HG03064 (cell line): Measurements from ENCODE around the gene ARPIN.
"Not testable (repeated sequence)": the region's sequence is repeated elsewhere in the genome, so short reads cannot be mapped to it uniquely, and the experiment has no call there.

ENCODE experiments used
- ATAC-seq: cut with Tn5 transposase; IDR thresholded peaks from one replicate; pipeline ENCODE4 v1.9.1; 2021; ENCODE audit warnings: low read depth; ENCODE audit not compliant: unreplicated experiment

The ARPIN gene

DNA sequence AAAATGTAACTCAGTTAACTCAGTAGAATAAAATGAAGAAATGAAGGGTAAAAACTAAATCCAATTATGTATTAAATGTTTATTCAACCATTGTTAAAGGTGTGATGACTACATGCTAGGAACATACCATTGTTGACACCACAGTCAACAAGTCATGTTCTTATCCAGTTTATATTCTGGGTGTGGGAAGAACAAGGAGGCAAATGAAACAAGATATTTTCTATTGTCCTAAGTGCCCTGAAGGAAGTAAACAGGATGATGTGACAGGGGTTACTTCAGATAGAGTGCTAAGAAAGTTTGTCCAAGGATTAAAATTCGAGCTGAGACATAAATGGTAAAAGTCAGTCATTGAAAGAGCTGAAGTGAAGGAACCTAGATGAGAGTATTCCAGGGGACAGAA is 32.0 kb downstream of the ARPIN start:
- no peak for ATAC-seq

DNA sequence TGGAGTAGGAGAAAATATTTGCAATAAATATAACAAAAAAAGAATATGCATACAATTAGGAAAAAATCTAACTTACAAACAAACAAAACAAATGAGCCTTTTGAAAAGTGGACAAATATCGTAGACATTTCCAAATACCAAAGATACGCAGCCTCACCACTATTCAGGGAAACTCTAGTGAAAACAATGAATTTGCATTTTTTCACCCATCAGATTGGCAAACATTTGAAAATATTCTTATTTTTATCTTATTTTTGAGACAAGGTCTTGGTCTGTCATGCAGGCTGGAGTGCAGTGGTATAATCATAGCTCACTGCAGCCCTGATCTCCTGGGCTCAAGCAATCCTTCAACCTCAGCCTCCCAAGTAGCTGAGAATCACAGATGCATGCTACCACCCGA is 34.4 kb downstream of the ARPIN start:
- ATAC-seq, result no peak

DNA sequence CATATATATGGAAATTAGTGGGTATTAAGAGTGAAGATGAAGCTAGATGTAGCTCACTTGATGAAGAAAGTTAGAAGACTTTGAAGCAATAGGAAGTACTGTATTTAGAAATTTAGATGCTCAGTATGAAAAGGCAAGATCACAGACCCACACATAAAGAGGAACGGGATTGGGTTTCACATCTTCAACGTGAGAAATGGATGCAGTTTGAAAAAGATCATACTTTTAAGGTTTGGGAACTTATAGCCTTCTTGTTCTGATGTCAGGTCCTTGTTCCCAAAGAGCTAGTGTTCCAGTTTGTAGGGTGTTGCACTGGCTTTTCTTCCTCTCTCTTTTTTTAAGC is 35.7 kb downstream of the ARPIN start:
- ATAC-seq, result no peak

DNA sequence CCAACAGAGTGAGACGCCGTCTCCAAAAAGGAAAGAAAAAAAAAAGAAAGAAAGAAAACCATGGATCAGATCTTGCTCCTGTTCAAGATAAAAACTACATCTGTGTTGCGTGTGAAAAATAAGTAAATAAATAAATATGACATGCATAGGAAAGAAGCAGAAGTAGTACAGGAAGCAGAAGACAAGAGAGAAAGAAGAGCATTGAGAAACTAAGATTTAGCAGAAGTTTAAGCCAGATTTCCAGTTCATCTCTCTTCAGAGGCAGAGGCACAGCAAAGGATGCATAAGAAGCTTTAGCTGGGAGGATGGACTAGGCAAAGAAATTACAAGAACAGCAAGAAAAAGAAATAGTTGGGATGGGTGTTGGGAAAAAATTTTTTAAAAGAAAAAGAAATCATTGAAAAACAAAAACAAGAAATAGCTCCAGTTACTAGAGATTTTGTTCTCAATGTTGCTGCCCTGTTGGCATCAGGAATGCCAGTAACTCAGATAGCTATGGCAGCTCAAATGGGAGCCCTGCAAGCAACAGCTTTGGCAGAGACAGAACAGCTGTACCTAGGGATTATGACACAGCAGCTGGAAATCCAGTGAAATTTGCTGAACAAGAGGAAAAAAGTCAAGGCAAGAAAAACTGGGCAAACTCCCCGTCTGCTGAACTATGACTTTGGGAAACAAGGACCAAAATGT is 36.2 kb downstream of the ARPIN start:
- no peak for ATAC-seq

DNA sequence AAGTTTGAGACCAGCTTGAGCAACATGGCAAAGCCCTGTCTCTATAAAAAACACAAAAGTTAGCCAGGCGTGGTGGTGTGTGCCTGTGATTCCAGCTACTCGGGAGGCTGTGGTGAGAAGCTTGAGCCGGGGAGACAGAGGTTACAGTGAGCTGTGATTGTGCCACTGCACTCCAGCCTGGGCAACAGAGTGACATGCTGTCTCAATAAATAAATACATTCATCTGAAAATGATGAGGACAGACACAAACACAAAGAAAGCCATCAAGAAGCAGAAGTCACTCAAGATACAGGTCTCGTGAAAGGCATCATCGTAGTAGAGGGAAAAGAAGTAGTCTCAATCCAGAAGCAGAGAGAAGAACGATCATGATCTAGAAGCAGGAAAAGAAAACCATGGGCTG is 37.0 kb downstream of the ARPIN start:
- ATAC-seq, result no peak

DNA sequence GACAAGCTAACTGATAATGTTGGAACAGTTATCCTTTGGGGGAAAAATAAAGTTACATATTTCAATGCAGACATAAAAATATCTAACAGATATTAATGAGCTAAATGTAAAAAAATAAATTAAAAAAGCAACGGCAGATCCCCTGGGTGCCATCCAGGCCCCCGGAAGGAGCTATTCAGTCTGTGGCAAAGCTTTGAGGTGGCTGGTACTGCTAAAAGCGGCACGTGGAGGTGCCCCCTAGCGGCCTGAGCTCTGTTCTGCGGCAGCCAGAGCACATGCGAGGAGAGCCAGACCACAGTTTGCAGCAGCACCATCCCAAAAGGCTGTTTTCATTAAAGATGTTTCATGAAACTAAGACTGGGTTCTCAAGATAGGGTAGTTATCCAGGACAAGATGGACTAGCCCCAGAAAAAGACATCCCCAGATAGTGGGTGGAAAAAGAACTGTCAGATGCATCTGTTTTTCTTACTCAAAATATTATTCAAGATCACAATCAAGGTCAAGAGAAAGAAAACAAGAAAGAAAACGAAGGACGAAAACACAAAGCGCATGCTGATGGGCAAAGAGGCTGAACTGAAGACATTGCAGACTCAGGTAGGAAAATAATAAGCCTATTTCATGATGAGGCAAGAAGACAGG is 37.7 kb downstream of the ARPIN start:
- ATAC-seq, result peak; percentile 73

DNA sequence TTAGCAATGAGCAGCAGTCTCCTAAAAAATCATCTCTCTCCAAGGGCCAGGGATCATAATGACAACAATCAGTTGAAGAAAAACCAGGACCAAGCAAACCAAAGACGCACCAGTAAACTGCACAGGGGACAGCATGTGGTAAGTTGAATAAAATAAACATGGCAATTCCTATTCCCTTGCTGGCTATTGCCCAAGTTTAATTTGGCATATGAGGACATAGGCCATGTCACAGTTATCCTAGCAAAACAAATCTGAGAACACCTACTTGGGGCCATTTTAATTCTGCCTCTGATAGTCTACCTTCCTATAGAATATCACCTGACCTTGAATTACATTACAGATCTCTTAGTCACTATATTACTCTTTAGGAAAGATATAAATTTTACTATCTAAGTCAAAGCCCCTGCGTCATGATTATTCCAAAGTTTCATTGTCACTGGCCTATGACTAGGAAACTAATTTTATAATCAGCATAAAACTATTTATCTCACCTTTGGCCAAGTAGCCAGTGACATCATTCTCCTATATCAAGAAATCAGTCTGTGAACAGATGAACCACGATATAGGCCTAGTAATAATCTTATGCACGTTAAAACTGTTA is 42.0 kb downstream of the ARPIN start:
- no peak for ATAC-seq

DNA sequence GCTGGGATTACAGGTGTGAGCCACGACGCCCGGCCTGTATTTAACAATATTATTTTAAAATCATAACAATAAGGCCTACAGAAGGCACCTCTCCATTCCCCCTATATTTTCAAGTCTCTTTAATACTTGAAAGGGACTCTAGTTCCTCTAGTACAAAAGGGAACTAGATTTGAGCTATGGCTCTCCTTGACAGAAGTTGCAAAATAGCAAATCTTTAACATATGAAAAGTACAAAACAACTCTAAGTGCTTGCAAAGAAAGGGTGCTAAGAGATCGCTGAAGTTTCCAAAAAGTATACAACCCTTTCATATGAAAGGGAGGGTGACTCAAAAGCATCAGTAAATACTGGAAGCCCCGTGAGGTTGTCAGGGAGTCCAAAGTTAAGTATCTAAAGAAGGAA is 42.7 kb downstream of the ARPIN start:
- ATAC-seq, result no peak

DNA sequence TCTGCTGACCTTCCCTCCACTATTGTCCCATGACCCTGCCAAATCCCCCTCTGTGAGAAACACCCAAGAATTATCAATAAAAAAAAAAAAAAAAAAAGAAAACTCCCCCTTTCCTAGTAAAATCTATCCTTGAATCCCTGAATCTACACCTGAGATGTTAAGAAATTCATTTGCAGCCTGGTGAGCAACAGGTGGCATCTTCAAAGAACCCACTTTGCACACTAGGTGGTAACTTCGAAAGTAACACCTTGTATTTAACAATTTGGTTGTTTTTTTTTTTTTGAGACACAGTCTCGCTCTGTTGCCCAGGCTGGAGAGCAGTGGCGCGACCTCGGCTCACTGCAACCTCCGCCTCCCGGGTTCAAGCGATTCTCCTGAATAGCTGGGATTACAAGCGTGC is 43.3 kb downstream of the ARPIN start:
- not testable (repeated sequence) for ATAC-seq

DNA sequence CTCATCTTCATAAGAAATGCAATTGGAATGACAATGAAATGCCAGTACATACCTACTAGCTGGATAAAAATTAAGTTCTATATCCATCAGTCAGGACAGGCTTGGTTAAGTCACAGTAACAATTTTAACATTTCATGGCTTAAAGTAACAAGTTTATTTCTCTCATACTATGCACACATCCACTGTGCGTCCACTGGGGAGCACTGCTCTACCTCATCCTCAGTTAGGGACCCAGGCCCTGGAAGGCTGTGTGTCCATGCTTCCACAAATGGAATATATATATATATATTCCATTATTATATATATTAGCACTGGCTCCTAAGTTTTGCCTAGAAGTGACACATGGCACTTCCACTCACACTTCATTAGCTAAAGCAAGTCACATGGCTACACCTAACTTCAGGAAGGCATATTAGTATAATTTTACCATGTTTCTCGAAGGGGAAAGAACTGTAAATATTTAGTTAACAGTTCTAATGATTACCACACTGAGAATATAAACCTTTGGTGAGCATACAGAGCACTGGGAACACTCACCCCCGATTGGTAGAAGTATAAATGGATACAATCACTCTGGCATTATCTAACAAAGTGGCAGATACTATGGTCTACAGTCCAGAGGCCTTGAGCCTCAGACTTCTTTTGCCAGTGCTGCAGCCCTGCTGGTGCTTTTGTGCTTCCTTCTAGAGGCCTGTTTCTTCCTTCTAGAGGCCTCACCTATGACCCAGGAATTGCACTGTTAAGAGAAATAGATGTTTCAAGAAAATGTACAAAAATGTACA is 47.6 kb downstream of the ARPIN start:
- ATAC-seq, result no peak

DNA sequence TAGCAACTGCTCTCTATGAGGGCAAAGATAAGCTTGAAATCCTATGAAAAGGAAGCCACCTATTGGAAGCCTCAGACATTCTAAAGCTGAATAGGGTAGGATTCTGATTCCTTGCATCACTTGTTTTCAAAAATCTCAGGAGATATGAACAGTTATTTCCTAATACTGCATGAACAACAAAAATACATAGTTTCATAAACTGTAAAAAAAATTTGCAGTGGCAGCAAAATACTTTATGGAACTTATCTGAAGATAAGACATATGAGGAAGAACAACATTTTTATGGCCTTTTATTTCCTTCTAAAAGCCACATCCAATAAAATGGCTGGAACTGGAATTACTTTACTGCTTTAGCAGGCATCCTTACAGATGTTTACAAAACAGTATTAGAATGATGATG is 48.8 kb downstream of the ARPIN start:
- no peak for ATAC-seq

DNA sequence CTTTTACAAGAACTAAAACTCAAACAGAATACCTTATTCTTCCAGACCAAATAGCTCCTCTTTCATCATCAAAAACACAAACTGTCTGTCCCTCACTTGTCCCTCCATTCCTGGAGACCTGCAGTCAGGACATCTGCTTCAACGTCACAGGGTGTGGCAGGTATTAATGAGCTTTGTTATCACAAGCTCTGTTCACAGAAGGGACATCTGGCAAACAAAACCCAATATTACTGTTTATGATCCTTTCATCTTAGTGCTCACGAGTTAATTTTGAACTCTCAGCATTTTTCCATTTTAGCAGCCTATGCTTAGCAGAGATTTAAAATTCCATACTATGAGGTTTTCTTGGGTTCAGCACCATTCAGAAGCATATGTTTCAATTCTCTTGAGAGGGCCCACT is 51.9 kb downstream of the ARPIN start:
- no peak for ATAC-seq

DNA sequence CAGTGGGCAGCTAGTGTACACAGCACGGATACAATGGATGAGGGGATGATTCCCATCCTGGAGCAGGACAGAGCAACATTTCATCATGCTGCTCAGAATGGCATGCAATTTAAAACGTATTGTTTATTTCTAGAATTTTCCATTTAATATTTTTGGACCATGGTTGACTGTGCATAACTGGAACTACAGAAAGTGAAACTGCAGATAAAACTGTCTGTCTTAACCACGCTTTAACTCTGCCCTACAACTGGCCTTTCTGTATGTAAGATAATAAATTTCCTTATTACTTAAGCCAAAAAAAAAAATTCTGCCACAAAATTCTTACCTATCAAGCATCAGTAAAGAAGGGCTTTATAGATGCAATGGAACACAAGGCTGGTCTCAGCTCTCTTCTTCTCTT is 52.3 kb downstream of the ARPIN start:
- ATAC-seq, result no peak

DNA sequence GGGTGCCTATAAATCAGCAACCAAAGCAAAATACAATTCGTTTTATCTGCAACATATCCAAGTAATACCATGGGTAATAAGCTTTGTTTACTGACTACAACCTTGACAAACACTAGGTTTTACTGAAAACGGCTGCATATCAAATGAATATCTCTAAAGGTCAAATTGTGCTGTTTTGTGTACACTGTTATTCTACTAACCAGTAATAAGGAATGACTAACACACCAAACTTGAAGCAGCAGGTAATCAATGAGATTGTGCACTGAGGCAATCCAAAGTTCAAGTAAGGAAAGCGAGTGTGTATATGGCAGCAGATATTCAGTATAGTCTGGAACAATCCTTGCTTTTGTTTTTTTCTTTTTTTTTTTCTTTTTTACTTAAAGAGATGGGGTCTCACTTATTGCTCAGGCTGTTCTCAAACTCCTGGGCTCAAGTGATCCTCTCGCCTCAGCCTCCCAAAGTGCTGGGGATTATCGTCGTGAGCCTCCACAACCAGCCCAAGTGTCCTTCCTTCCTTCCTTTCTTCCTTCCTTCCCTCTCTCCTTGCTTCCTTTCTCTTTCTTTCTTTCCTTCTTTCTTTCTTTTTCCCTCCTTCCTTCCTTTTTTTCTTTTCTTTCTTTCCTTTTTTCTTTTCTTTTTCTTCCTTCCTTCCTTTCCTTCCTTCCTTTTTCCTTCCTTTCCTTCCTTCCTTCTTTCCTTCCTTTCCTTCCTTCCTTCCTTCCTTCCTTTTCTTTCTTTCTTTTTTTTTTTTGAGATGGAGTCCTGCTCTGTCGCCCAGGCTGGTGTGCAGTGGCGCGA is 53.9 kb downstream of the ARPIN start:
- ATAC-seq, result no peak

DNA sequence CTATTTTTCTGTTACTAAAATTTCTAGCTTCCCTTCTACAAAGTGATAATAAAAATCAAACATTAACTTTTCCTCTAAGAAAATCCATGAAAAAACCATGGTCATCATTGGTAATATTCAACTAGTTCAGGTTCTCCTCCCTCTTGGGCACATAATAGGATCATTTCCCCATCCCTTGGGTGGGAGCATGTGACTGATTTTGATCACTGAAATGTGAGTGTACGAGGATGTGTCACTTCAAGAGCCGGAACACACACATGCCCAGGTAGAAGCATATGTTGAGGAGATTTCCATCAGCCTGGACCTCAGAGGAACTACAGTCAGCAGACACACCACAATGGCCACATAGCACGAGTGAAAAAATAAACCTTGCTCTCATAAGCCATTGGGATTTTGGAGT is 55.1 kb downstream of the ARPIN start:
- no peak for ATAC-seq

DNA sequence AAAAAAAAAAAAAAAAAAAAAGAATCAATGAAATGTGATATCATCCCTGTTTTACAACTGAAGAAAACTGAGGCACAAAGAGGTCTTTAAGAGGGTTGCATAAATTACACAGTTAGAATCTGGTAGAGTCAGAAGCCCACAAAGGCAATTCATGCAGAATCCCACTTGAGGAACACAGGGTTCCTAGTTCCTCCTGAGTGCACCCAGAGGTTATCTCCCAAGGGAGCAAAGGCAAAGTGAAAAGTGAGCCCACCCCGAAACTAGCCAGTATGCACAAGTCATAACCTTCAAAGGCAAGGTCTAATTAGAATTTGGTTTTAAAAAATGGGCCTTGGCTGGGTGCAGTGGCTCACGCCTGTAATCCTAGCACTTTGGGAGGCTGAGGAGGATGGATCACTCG is 56.8 kb downstream of the ARPIN start:
- ATAC-seq, result no peak

DNA sequence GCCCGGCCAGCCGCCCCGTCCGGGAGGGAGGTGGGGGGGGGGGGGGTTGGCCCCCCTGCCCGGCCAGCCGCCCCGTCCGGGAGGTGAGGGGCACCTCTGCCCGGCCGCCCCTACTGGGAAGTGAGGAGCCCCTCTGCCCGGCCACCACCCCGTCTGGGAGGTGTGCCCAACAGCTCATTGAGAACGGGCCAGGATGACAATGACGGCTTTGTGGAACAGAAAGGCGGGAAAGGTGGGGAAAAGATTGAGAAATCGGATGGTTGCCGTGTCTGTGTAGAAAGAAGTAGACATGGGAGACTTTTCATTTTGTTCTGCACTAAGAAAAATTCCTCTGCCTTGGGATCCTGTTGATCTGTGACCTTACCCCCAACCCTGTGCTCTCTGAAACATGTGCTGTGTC is 57.9 kb downstream of the ARPIN start:
- ATAC-seq, result not testable (repeated sequence)

DNA sequence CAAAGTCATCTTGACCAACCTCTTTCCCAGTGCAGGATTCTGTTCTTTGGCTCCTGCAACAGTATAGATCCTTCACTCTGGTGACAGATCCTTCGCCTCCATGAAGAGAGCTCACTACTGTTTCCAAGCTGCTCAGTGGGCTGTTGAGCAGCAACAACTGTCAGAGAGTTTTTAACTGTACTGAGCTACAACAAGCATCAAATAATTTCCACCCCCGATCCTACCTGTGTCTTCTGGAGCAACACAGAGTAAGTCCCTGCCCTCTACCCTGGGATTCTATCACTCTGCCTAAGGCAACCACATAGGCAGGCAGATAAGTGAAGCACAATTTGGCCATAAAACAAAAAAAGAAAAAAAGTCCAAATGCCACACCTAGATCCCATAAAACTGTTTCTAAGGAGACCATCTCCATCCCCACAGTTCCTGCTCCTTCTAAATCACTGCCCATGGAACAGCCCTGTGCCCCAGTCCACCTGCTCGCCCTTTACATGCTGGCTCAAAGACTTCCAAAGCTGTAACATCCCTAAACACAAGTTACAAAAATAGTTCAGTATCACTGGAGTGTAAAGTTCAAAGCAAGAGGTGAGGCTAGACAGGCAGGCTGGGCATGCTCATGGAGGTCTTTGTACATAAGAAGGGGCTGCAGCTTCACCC is 60.3 kb downstream of the ARPIN start:
- no peak for ATAC-seq

DNA sequence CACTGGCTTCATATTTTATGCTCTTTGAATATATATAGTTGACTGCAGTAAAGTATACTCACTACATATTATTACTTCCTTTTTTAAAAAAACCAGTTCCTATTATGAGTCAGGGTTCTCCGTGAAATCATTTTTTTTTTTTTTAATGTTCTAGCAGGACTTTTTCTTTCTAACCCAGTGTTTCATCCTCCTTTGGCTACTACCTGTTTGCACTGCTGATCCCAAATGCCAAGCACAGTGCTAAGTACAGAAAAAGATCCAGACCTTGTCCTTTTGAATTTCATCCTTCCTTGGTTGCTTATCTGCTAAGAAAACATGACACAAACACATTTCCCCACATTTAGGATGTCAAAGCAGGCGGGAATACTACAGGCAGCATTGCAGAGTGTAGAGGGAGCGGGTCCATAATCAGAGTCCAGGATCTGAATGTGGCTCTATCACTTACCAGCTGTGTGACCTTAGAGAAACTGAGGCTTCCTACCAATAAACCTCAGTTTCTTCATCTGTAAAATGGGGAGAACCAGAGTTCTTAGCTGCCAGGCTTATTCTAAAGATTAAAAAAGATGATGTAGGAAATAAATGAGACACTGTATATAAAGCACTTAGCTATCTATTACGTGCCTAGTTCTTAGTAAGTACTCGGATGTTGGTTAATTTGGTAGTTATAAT is 60.9 kb downstream of the ARPIN start:
- peak; percentile 54 for ATAC-seq

DNA sequence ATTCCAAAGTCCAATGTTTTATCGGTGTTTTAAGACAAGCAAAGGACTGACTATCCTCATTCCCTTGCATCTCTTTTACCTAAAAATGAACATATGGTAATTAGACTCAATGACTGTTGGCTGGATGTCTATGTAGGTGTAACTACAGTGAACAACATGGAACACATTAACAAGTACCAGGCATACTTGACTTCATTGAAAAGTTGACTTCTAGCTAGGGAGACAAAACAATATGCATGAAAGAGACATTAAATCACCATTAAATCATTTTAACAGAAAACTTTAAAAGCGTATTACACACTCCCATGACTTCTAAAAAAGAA is 63.8 kb downstream of the ARPIN start:
- no peak for ATAC-seq
